ENCODE results near the gene MBNL2.

- TF ChIP-seq EZH2 (IDR thresholded peaks at IDR 0.05; ENCODE audit: insufficient read depth, poor library complexity, severe bottlenecking) (no peak), EZH2phosphoT487 (IDR thresholded peaks at IDR 0.05; ENCODE audit: insufficient read depth, low read depth) (no peak)
Observed at GRCh38 chr13:97266772-97267417, 44.8 kb downstream of the MBNL2 start.
